Measurements from ENCODE around the gene GAS2.
"Not testable (repeated sequence)": the region's sequence is repeated elsewhere in the genome, so short reads cannot be mapped to it uniquely, and the experiment has no call there.

DNA sequence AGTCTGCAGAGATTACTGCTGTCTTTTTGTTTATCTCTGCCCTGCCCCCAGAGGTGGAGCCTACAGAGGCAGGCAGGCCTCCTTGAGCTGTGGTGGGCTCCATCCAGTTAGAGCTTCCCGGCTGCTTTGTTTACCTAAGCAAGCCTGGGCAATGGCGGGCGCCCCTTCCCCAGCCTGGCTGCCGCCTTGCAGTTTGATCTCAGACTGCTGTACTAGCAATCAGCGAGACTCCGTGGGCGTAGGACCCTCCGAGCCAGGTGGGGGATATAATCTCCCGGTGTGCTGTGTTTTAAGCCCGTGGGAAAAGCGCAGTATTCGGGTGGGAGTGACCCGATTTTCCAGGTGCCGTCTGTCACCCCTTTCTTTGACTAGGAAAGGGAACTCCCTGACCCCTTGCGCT, 14.1 kb upstream of the GAS2 start:
- TF ChIP-seq POLR2AphosphoS5 (IDR thresholded peaks at IDR 0.05; ENCODE audit: insufficient read depth in 1 of 2, low read depth in 1 of 2); POLR2A (IDR thresholded peaks at IDR 0.05): not testable (repeated sequence)
